GM12892 (cell line): Measurements from ENCODE around the gene GALNT9.

Source experiments
- DNase-seq: peaks from one replicate; pipeline ENCODE4 v3.0.0; 2011; ENCODE audit not compliant: insufficient read length
- FAIRE-seq: peaks from 2 replicates; lab custom pipeline; 2011; peaks lifted over from hg19 to GRCh38; lab: Jason Lieb, UNC
- POLR2A ChIP-seq: IDR thresholded peaks from 2 replicates; pipeline ENCODE4 v1.6.1; 2011; ENCODE audit warnings: low read depth, low read length, control low read depth
- POLR2AphosphoS5 ChIP-seq: IDR thresholded peaks from 2 replicates; pipeline ENCODE4 v1.6.1; 2011; ENCODE audit warnings: low read depth, low read length, control low read depth
- TAF1 ChIP-seq: IDR thresholded peaks from 2 replicates; pipeline ENCODE4 v1.6.1; 2011; ENCODE audit warnings: low read depth, mild to moderate bottlenecking, control low read depth, low read length, borderline replicate concordance

GALNT9 gene

DNA sequence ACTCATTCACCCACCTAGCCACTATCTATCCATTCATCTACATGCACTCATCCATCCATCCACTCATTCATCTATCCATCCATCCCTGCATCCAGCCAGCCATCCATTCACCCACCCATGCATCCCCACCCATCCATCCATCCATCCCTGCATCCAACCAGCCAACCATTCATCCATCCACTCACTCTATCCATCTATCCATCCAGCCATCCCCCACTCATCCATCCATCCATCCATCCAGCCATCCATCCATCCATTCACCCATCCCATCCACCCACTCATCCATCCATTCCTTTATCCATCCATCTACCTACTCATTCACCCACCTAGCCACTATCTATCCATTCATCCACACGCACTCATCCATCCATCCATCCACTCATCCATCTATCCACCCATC is 112.0 kb downstream of the GALNT9 start:
- DNase-seq = no peak
- TF ChIP-seq POLR2AphosphoS5 (no peak), POLR2A (no peak), TAF1 (no peak)
- FAIRE-seq = no peak

DNA sequence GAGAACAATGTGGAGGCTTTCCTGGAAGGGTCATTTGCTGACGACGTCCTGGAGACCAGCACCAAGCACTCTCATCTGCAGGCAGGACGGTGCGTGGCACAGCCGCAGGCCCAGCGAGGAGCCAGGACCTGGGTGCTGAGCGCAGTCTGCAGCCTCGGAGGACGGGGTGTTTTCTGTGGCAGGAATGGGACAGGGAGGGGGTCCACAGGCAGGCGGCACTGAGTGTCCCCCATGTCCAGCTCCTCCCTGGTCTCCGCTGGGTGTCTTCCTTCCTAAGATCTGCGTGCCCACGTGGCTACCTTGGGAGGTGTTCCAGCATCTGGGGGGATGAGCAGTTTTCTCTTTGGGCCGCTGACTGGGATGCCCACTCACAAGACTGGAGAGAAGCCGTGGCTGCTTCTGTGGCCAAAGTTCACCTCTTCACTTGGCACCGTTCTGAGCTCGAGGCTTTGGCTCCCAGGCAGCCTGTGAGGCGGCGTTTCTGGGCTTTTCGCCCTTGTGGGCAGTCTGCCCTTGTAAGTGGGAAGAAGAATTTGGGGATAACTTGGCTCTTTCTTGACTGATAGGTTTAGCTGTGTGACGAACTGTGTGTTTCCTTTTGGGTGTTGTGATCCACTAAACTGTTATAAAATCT is 112.9 kb downstream of the GALNT9 start:
- FAIRE-seq = no peak

DNA sequence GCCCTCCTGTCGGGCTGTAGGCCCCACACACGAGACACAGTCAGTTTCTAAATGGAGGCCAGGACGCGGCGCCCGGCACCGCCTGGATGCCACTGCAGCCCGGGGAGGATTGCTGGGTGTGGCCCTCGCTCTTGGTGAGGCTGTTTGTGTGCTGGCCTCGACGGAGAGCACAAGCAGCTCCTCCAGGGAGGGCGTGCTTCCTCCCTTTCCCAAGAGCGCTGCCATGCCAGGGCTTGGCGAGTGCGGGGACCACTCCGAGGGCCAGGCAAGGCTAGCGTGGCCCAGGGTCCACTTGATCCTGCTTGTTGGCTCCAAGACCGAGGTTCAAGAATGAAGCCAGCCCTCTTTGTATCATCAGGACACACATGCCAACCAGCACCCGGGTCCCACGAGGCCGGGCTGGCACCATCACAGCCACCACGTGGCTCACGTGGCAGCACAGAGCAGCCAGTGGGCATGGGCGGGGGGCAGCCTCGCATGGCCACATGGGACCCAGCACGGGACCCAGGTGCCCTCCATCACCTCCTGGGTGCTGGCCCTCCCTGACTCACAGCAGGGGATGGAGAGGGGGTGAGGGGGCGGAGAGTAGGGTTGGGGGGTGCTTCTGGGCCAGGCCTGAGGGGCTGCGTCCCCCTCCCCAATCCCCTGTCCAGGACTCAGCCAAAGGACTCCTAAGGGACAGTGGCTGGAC is 113.9 kb downstream of the GALNT9 start:
- no peak for DNase-seq
- TF ChIP-seq TAF1 = no peak
- TF ChIP-seq POLR2A = no peak
- no peak for TF ChIP-seq POLR2AphosphoS5
- FAIRE-seq = no peak

More for the DNA sequence above, 112.9 kb downstream of the GALNT9 start:
- DNase-seq = no peak
- TF ChIP-seq TAF1 = no peak
- TF ChIP-seq POLR2A = no peak
- no peak for TF ChIP-seq POLR2AphosphoS5

DNA sequence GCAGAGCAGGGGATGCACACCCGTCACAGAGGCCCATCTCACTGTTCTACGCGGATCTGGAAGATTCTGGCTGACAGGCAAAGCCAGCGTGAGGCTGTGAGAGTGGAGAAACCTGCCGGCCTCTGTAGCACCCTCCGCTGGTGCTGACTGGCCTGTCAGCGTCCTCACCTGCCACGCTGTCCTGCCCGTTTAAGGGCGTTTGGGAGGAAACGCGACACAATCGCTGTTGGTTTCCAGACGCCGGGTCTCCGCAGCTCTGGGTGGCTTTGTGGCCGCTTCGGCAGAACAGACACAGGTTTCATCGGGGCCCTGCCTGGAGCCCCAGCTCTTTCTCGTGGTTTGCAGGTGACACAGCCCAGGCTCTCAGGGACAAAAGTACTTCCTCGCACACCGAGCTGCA is 114.5 kb downstream of the GALNT9 start:
- no peak for DNase-seq
- FAIRE-seq = no peak
- TF ChIP-seq POLR2A (no peak), TAF1 (no peak), POLR2AphosphoS5 (no peak)

DNA sequence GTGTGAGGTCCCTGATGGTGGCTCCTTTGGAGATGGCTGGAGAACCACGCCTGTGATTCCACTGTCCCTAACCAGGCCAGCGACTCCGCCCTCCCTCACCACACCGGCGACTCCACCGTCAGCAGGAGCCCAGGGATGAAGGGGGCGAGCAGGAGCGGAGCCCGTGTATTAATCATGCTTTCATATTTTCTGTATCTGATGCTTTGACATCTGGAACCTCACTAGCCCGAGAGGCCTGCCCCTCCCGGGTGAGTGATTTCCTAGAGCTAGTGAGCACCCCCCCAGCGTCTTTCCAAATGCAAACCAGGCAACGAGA is 115.3 kb downstream of the GALNT9 start:
- DNase-seq (no peak), FAIRE-seq (no peak)
- no peak for TF ChIP-seq TAF1
- TF ChIP-seq POLR2A = no peak
- TF ChIP-seq POLR2AphosphoS5 = no peak

DNA sequence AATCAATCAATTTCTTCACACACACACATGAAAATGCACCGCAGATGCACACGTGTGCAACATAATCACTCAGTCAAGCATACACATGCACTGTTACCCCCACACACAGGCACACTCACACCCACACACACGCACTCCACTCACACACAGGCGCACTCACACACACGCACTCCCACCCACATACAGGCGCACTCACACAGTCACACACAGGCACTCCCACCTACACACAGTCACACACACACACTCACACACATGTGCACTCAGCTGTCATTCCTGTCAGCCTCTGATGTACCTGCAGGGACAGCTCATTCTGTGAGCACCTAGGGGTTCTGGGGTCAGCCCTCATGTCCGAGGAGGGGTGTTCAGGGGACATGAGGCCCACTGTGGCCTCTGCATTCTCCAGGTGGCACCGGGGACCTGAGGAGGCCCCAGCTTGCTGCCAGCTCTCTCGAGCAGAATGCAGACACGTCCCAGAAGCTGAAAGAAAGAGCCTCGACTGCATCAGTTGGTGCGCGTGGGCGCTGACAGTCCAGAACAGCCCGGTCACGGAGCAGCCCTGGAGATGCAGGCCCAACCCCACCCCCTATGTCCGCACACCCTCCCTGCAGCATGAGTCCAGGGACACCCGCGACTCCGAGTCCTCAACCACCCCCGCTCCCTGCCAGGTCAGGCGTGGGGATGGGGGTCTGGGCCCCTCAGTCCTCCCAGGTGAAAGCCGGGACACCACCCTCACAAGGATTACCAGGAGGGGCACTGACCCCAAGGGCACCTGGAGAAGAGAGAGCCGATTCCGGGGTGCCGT is 115.8 kb downstream of the GALNT9 start:
- FAIRE-seq = no peak
- DNase-seq = no peak
- no peak for TF ChIP-seq POLR2AphosphoS5
- no peak for TF ChIP-seq TAF1
- TF ChIP-seq POLR2A = no peak

DNA sequence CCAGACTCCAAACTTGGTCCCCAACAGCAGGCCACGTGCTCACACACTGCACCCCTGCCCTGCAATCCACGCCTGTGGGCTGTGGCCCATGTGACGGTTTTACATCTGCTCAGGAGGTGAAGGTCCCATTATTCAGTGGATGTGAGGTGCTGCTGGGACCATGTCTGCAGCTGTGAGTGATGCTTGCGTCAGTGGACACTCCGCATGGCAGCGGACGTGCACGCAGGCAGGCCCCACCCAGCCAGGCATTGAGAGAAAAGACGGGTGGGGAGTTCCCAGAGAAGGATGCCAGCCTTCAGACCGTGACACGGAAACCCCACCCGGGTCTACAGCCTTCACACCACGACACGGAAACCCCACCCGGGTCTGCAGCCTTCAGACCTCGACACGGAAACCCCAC is 117.6 kb downstream of the GALNT9 start:
- DNase-seq (no peak), FAIRE-seq (no peak)
- no peak for TF ChIP-seq POLR2A
- TF ChIP-seq POLR2AphosphoS5 = no peak
- TF ChIP-seq TAF1 = no peak

DNA sequence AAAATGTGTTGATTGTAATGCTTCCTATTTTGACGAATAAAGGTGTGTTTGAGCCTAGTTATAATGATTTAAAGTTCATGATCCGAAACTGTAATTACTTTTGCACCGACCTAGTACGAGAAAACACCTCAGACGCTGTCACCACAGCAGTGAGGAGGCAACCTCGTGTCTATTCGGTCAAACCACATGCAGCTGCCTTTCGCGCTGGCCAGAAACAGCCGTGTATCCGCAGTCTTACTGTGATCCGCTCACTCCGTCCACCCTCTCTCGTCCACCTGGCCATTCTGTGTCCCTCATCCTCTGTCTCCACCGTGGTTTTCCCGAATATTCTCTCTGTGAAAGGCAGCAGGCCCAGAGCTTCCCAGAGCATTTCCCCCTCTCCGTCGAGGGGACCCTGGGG is 118.1 kb downstream of the GALNT9 start:
- DNase-seq = no peak
- TF ChIP-seq POLR2AphosphoS5 (no peak), TAF1 (no peak), POLR2A (no peak)
- no peak for FAIRE-seq

DNA sequence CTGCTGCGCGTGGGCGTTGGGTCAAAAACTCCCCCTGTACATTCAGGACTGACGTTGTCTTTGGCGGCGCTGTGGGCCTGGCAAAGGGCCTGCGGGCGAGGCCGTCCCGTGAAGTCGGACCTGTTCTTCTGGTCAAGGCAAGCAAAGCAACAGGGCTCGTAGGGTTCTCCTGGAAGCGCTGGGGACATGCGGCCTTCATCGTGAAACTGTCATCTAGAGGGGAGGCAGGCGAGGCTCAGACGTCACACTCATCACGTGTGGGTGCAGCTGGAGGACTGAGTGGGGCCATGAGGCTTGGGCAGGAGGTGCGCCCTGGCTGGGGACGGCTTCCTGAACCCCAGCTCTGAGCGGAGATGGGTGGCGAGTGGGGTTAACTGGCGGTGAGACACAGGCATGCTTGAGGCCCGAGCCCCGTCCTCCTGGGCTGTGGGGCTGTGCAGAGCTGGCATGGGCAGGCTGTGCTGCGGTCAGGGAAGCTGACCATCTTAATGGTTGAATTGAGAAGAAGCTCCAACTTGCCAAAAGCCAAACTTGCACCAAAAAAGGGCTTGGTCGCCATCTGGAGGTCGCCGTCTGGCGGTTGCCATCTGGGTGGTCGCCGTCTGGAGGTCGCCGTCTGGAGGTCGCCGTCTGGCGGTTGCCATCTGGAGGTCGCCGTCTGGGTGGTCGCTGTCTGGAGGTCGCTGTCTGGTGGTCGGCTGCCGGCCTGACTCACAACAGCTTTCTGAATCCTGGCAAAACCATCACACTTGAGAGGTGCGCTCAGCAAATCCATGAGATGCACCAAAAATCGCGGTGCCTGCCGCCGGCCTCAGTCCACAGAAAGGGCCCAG is 119.0 kb downstream of the GALNT9 start:
- FAIRE-seq (no peak), DNase-seq (no peak)
- no peak for TF ChIP-seq TAF1
- TF ChIP-seq POLR2AphosphoS5 = no peak
- TF ChIP-seq POLR2A = no peak

DNA sequence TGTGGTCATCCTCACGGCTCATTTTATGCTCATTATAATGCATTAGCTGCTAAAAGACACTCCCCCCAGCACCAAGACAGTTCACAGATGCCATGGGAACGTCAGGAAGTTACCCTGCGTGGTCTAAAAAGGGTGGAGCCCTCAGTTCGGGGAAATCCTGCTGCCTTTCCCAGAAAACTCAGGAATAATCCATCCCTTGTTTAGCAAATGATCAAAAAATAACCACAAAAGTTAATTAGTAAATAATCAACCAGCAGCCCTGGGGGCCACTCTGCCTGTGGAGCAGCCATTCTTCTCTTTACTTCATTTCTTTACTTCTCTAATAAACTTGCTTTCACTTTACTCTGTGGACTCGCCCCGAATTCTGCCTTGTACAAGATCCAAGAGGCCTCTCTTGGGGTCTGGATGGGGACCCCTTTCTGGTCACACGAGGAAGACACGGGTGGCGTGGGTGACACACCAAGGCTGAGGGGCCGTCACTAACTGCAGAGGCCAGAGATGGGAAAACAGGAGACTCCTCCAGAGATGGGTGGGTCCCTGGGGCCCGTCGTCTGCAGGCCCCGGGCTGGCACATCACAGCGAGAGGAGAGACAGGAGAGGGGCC is 119.7 kb downstream of the GALNT9 start:
- FAIRE-seq = no peak
- DNase-seq = no peak
- no peak for TF ChIP-seq TAF1
- TF ChIP-seq POLR2AphosphoS5 = no peak

DNA sequence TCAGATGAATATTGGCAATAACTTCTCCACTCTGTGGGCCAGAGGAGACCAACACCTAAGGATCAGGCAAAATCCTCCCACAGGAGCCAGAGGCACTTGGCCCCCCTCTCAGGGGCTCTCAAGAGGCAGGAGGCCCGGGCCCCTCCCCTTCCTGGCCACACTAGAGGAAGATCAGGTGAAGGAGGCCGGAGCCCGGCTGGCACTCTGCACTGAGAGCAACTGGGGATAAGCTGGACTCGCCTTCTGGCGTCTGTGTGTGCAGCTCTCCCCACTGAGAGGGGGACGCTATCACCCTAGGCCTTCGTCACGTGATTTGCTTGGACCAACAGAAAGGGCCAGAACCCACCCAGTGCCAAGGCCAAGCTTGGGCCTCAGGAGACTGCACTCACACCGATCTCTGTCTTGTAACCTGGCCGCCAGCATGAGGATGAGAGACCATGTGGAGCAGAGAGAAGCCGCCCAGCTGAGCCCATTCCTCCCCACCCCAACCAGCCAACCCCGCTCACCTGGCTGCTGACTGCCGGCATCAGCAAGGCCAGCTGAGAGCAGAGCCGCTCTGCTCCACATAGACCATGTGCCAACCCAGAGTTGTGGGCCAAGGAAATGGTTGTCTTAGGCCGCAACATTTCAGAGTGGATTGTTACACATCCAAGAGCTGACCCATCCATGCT is 121.1 kb downstream of the GALNT9 start:
- no peak for FAIRE-seq
- no peak for DNase-seq
- TF ChIP-seq TAF1 (no peak), POLR2A (no peak), POLR2AphosphoS5 (no peak)
